GM19468 (cell line): ENCODE measurements around the gene CTNND2.
"Not testable (repeated sequence)": the region's sequence is repeated elsewhere in the genome, so short reads cannot be mapped to it uniquely, and the experiment has no call there.

ENCODE experiments used
- ATAC-seq: cut with Tn5 transposase; IDR thresholded peaks from one replicate; pipeline ENCODE4 v1.9.1; 2021; ENCODE audit warnings: mild to moderate bottlenecking, moderate library complexity, moderate number of reproducible peaks; ENCODE audit not compliant: unreplicated experiment; ENCODE audit errors: extremely low read depth

The CTNND2 gene

DNA sequence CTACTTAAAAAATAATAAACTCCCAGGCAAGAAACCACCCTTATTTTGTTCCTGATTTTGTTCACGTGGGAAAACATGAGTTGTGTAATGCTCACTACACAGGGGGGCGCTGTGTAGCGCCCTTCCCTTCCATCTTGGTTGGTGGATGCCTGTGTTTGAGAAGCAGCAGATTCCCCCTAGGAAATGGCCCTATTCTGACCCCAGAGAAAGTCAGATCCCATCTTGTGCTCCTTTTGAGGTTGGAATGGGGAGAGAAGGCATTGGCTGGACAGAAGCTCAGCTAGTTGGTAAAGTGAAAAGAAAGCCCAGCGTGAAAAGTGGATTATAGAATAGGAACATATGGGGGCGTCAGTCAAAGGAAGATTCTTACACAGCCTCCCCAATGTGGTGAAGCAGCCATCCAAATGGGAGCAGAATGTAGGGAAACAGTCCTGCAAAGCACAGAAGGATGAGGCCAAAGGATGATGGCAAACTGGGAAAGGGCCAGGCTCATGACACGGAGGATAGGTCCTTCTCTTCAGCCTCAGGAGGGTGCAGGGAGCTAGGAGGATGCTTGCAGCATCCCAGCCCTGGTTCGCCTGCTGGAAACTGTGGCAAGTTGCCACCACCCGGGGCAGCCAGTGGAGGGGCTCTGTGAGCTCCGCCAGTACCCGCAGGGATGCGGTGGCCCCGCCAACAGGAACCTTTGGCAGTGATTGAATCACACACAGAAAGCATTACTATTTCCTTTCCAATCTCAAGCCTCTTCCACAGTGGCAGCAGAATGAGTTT lies 829.0 kb downstream of the CTNND2 start:
- no peak for ATAC-seq

- no peak for ATAC-seq
Observed at GRCh38 chr5:11072568-11072967, 831.7 kb downstream of the CTNND2 start.

- ATAC-seq: no peak
Observed at GRCh38 chr5:11072076-11072475, 832.2 kb downstream of the CTNND2 start.

DNA sequence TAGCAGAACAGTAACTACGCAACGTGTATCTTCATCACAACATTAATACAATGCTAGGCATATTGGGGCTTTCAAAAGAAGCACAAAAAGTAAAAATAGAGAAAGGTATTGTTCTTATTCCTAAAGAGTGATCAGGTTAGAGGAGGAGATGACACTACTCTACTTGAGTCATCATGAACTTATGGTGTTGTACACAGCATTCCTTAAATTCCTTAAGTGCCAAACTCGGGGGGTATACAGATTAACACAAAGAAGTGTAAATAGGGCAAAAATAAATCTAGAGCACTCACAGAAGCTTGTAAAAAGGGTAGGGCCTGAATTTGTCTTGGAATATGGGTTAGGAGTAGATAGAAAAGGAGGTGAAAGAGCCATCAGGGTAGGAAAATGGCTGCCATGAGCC lies 835.2 kb downstream of the CTNND2 start:
- ATAC-seq: no peak

DNA sequence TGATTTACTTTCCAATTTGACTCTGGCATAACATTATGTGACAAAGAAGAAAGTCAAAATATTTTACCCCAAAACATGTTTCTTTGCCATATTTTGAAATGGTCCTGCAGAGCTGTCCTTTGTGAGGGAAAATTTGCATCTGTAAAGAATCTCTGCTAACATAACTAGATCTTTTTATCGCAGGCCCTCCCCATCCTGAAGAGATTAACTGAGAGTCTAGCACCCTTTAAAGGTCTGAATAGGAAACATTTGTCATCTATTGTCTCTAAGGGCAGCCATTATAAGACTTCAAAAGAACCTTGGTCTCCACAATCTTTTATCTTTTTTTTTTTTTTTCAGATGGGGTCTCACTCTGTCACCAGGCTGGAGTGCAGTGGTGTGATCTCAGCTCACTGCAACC lies 838.5 kb downstream of the CTNND2 start:
- ATAC-seq: not testable (repeated sequence)

DNA sequence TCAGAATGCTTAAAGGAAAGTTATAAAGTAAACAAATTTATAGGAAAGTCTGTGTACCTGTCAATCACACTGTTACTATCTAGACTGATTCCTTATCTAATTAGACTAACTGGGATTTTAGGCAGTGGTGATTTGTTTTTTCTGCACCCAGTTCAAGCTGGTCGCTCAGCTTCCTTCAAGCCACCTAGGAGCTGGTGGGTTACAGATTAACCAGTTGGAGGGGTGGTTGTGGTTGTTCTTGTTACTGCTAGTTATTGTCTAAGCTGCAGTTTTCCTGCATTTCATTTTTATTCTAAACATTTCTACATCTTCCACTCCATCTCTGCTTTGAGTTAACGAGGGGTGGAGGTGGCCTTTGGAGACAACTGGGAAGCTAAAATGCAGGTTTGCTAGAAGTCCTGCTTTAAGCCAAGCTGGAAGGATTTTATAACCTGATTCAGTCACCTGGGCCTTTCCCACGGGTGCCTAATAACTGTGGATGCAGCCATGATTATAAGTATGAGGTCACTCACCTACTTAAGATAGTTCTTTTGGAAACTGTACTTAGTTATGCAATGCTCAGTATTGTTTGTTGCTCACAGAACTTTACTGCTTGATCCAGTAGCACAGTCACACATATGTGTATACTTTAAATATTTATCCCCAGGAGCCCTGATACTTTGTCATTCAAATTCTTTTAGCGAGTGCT lies 839.3 kb downstream of the CTNND2 start:
- ATAC-seq: no peak

DNA sequence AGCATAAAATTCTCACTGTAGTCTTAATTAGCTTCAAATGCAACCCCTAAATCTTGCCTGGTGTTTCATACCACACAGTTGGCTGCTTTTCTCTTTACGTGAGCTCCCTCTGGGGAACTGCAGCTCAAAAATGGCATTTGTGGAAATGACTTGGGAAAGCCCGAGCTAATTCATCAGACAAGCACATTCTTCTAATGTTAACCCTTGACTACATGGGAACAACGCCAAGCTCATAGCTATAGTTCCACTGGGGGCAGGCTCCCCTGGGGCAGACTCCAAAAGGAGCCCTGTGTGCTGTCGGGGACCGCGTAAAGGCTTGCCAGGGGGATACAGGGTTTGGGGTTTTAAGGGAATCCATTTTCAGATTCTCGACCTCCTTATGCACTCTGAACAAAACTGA lies 841.8 kb downstream of the CTNND2 start:
- no peak for ATAC-seq

- ATAC-seq: no peak
Observed at GRCh38 chr5:11056560-11056959, 847.7 kb downstream of the CTNND2 start.

GRCh38 chr5:11054014-11054413 lies 850.2 kb downstream of the CTNND2 start:
- ATAC-seq: no peak

DNA sequence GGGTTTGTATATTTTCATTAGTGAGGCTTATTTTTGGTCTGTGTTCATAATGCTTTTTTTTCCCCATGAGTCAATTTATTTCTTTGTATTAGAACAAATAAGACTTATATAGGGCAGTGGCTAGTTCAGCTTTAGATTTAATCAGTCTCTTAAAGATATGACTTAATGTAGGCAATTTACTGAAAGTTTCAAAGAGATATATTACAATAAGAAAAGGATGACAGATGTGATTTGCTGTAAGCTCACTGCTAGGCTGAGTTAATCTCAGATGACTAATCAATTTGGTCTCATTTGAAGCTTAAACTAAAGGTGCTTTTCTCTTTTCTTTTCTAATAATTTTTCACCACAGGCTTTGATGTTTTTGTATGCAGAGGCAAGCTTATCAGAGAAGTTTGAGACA lies 851.4 kb downstream of the CTNND2 start:
- no peak for ATAC-seq

GRCh38 chr5:11050596-11051304 lies 853.5 kb downstream of the CTNND2 start:
- ATAC-seq: no peak

DNA sequence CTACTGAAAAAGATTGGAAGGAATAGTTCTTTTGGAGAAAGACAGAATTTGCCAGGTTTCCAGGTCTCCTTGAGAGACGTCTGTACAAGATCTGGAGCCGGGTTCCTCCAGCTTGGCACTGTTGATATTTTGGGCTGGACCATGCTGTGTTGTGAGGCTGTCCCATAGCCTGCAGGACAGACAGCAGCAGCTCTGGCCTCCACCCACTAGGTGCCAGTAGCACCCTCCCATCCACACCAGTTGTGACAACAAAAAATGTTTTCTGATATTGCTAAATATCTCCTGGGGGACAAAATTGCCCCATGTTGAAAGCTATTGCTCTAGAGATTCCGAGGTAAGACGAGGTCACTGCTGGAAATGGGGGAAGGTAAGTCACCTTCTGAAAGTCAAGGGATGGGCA lies 855.5 kb downstream of the CTNND2 start:
- no peak for ATAC-seq

GRCh38 chr5:11047625-11048024 lies 856.6 kb downstream of the CTNND2 start:
- no peak for ATAC-seq

DNA sequence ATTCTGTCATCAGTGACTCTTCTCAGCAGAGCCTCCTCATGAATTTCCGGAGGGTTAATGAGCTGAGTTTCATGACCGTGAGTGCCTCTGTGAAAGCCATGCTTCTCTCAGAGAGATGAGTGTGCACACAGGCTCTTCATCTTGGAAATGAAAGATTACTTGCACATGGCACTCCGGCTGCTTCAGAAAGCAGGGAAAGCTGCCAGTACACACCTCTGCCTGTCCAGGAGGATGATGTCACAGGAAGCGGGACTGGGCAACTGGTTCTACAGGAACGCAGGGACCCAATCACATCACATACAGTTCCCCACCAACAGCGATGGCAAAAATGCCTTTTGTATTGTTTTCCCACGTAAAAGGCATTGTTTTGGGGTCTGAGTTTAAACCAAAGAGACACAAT lies 857.2 kb downstream of the CTNND2 start:
- no peak for ATAC-seq

DNA sequence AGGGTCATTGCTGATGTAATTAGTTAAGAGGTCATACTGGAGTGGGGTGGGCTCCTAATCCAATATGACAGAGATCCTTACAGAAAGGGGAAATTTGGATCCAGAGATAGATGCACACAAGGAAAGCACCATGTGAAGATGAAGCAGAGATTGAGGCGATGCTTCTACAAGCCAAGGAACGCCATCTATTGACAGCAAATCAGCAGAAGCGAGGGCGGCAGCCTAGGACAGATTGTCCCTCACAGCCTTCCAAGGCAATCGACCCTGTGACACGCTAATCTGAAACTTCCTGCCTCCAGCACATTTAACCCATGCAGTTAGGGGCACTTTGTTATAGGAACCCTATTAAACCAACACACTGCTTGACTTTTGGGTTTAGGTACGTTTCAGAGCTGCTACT lies 858.1 kb downstream of the CTNND2 start:
- ATAC-seq: no peak

GRCh38 chr5:11045411-11045810 lies 858.8 kb downstream of the CTNND2 start:
- no peak for ATAC-seq

GRCh38 chr5:11044581-11044980 lies 859.7 kb downstream of the CTNND2 start:
- no peak for ATAC-seq

GRCh38 chr5:11043881-11044280 lies 860.4 kb downstream of the CTNND2 start:
- ATAC-seq: no peak

GRCh38 chr5:11040345-11040744 lies 863.9 kb downstream of the CTNND2 start:
- no peak for ATAC-seq

- no peak for ATAC-seq
Observed at GRCh38 chr5:11038772-11039171, 865.5 kb downstream of the CTNND2 start.

DNA sequence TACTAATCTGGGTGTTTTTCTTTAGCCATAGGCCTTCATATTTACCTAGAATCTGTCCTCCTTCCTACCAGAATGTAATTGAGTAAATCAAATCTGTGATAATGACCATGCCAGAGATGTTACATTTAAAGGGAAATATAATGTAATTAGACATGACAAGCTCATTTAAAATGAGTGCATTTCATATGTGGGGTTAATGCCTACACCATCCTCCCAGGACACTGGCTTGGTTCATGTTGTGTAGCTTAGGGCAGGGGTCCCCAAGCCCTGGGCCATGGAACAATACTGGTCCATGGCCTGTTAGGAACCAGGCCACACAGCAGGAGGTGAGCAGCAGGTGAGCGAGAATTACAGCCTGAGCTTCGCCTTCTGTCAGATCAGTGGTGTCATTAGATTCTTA lies 866.3 kb downstream of the CTNND2 start:
- ATAC-seq: no peak
